HG03280 (cell line): Measurements from ENCODE around the gene TMEM238.

Experiments
- ATAC-seq: cut with Tn5 transposase; IDR thresholded peaks from one replicate; pipeline ENCODE4 v1.9.1; 2021; ENCODE audit warnings: mild to moderate bottlenecking, moderate library complexity; ENCODE audit not compliant: unreplicated experiment

Gene TMEM238

GRCh38 chr19:55382013-55382412, 2.1 kb downstream of the TMEM238 start:
- no peak for ATAC-seq

GRCh38 chr19:55379174-55379573, 4.9 kb downstream of the TMEM238 start:
- ATAC-seq, result no peak

GRCh38 chr19:55377356-55378131, 6.5 kb downstream of the TMEM238 start:
- no peak for ATAC-seq

GRCh38 chr19:55376241-55376933, 7.7 kb downstream of the TMEM238 start, which contains the start of gene TMEM190:
Gene TMEM190, plus strand, starts transcription at chr19:55376826. Its CDS starts 28 bp downstream, at chr19:55376854.
- no peak for ATAC-seq

GRCh38 chr19:55373993-55374757, 9.9 kb downstream of the TMEM238 start:
- ATAC-seq, result no peak

GRCh38 chr19:55373306-55373992, 10.6 kb downstream of the TMEM238 start:
- no peak for ATAC-seq

GRCh38 chr19:55372316-55373081, 11.6 kb downstream of the TMEM238 start:
- ATAC-seq, result no peak

GRCh38 chr19:55370305-55370988, 13.6 kb downstream of the TMEM238 start, which contains the start of gene IL11:
Gene IL11, minus strand, starts transcription at chr19:55370463. Its CDS starts 153 bp downstream, at chr19:55370310.
- ATAC-seq, result no peak

- no peak for ATAC-seq
Observed at GRCh38 chr19:55369653-55370304, 14.3 kb downstream of the TMEM238 start.

GRCh38 chr19:55368701-55369563, 15.2 kb downstream of the TMEM238 start:
- no peak for ATAC-seq

GRCh38 chr19:55368106-55368505, 16.0 kb downstream of the TMEM238 start:
- ATAC-seq, result no peak

- ATAC-seq, result no peak
Observed at GRCh38 chr19:55366790-55367189, 17.3 kb downstream of the TMEM238 start.

GRCh38 chr19:55365964-55366363, 18.1 kb downstream of the TMEM238 start:
- no peak for ATAC-seq

- ATAC-seq, result no peak
Observed at GRCh38 chr19:55365245-55365644, 18.8 kb downstream of the TMEM238 start.

- no peak for ATAC-seq
Observed at GRCh38 chr19:55362990-55363716, 20.9 kb downstream of the TMEM238 start, which contains the start of gene GARIN5B. Gene GARIN5B, minus strand, starts transcription at chr19:55363260. Its CDS starts 194 bp downstream, at chr19:55363066.

- ATAC-seq, result no peak
Observed at GRCh38 chr19:55362174-55362989, 21.7 kb downstream of the TMEM238 start.
